Lung (tissue), 12 donors: Measurements from ENCODE around the gene DPYSL5. TPM values are rescaled to one million over a fixed set of nuclear protein-coding genes. Genes with fewer than 3 reads are reported as not detected.

Source experiments
- ATAC-seq: fragments of 200-7000 bp; cut with Tn5 transposase; one replicate; pipeline ENCODE4 v1.9.1; 2020; ENCODE audit warnings: moderate number of reproducible peaks; ENCODE audit not compliant: insufficient read depth, low FRiP score
- DNase-seq, 3 donors: peaks; one replicate each; pipeline ENCODE4 v3.0.0-alpha.2; 2013 to 2017
- H3K27ac ChIP-seq, 2 donors: one replicate each; pipeline ENCODE4 v1.5.1; 2013; ENCODE audit warnings: mild to moderate bottlenecking in 2 of 2, moderate library complexity in 2 of 2, control low read depth in 1 of 2, inconsistent platforms in 1 of 2, low read depth in 1 of 2, low read length in 1 of 2
- H3K27me3 ChIP-seq, 3 donors: one replicate each; pipeline ENCODE4 v1.5.1; 2013; ENCODE audit warnings: low read length in 2 of 3; ENCODE audit not compliant: control insufficient read depth in 3 of 3, insufficient read depth in 3 of 3
- H3K36me3 ChIP-seq, 4 donors: one replicate each; pipeline ENCODE4 v1.5.1; 2013; ENCODE audit warnings: low read length in 4 of 4, mild to moderate bottlenecking in 1 of 4, moderate library complexity in 1 of 4; ENCODE audit not compliant: control insufficient read depth in 4 of 4, insufficient read depth in 4 of 4
- H3K4me1 ChIP-seq, 5 donors: one replicate each; pipeline ENCODE4 v1.5.1; 2013; ENCODE audit warnings: low read length in 5 of 5, mild to moderate bottlenecking in 2 of 5, moderate library complexity in 1 of 5; ENCODE audit not compliant: control insufficient read depth in 5 of 5, insufficient read depth in 5 of 5
- H3K4me3 ChIP-seq: one replicate; pipeline ENCODE4 v1.5.1; 2013; ENCODE audit warnings: mild to moderate bottlenecking, control low read depth, moderate library complexity
- H3K9ac ChIP-seq, 2 donors: one replicate each; pipeline ENCODE4 v1.5.1; 2013; ENCODE audit warnings: low read length in 2 of 2, control low read depth in 1 of 2; ENCODE audit not compliant: insufficient read depth in 1 of 2
- H3K9me3 ChIP-seq, 4 donors: one replicate each; pipeline ENCODE4 v1.5.1; 2013; ENCODE audit warnings: low read length in 3 of 4, mild to moderate bottlenecking in 1 of 4, moderate library complexity in 1 of 4; ENCODE audit not compliant: control insufficient read depth in 4 of 4, insufficient read depth in 3 of 4
- WGBS, 2 donors: extraction: QIAGEN DNeasy Blood & Tissue Kit; methylation state at CpG; one replicate each; pipeline ENCODE4 v1.1.7; 2013; 5-methylcytosine and 5-hydroxymethylcytosine counted together
- polyA plus RNA-seq, 2 donors: library from polyadenylated mRNA; stranded (reverse); fragments of 200-250 nt; gene quantifications; one replicate each; pipeline ENCODE4 v1.2.1, GENCODE V29; 2013
- total RNA-seq, 2 donors: library from RNA; depleted of rRNA in 1 of 2; stranded (reverse); fragments of >200 nt in 1 of 2; gene quantifications; one replicate each; pipeline ENCODE4 v1.2.1, GENCODE V29; 2014 to 2021
- TF ChIP-seq, protein P1 (sequence below): IDR thresholded peaks from 2 replicates; pipeline ENCODE4 v1.5.1; 2012; ENCODE audit warnings: mild to moderate bottlenecking; ENCODE audit errors: control extremely low read depth, extremely low read depth
- donor health status: control.
- donor health status: control.
- donor health status: Bipolar disorder and iron deficiency.
- donor health status: healthy.
- donor health status: DM: yes; HTN: yes; CAD: no.

The DPYSL5 gene
- total and polyA plus RNA-seq, 4 donors: 0.09 TPM; not detected in 3

DNA sequence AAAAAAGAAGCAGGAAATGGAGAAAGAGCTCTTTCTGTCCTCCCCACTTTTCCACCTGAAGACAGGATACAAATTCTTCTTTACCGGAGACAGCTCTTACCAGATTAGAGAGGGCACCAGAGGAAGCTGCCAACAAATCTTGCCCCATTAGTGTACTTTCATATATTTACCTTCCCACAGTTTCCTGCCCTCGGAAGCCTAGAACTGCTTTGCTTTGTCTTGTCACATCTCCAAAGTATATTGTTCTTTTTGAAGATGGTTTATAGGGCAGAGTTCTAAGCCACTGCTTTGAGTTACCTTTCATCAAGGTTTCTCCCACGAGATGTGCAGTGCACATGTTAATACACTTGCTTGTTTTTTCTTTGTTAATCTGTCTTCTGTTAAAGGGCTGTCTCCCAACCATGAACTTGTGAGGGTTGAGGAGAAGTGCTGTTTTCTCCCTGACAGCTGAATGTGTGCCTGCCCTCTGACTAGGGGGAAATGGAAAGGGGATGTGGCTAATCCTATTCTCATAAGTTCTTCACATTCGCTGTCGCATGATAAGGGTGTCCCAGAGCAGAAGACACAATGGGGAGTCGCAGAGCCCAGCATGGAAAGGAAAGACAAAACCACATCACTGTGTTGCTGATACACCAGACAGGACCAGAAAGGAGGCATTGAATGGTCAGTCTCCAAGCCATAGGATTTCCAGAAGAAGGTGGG is 37.9 kb upstream of the DPYSL5 start:
- no peak for ATAC-seq

GRCh38 chr2:26811261-26811660 is 36.7 kb upstream of the DPYSL5 start:
- WGBS, 2 donors: 72 to 83% methylated on average over 8 of the region's 8 CpGs
- no peaks in the 10 kb centered on the region for H3K9me3 ChIP-seq
- ATAC-seq: no peak
- DNase-seq: no peak
- no peak overlapping the region for H3K4me3 ChIP-seq
- TF ChIP-seq, protein P1, sequence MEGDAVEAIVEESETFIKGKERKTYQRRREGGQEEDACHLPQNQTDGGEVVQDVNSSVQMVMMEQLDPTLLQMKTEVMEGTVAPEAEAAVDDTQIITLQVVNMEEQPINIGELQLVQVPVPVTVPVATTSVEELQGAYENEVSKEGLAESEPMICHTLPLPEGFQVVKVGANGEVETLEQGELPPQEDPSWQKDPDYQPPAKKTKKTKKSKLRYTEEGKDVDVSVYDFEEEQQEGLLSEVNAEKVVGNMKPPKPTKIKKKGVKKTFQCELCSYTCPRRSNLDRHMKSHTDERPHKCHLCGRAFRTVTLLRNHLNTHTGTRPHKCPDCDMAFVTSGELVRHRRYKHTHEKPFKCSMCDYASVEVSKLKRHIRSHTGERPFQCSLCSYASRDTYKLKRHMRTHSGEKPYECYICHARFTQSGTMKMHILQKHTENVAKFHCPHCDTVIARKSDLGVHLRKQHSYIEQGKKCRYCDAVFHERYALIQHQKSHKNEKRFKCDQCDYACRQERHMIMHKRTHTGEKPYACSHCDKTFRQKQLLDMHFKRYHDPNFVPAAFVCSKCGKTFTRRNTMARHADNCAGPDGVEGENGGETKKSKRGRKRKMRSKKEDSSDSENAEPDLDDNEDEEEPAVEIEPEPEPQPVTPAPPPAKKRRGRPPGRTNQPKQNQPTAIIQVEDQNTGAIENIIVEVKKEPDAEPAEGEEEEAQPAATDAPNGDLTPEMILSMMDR: no peak
- H3K36me3 ChIP-seq: no peaks in the 10 kb centered on the region
- no peak overlapping the region for H3K9ac ChIP-seq
- no peak overlapping the region for H3K27ac ChIP-seq
- H3K4me1 ChIP-seq: no peaks in the 10 kb centered on the region
- no peaks in the 10 kb centered on the region for H3K27me3 ChIP-seq

More for the DNA sequence above, 37.9 kb upstream of the DPYSL5 start:
- Histone ChIP-seq H3K4me3 (no peak overlapping the region), H3K27me3 (no peaks in the 10 kb centered on the region), H3K9ac (no peak overlapping the region), H3K27ac (no peak overlapping the region), H3K9me3 (no peaks in the 10 kb centered on the region), H3K36me3 (no peaks in the 10 kb centered on the region), H3K4me1 (no peaks in the 10 kb centered on the region)
- TF ChIP-seq, protein P1: no peak
- DNase-seq: peak in 1 of 3 donors; percentile 6
- WGBS, 2 donors: 18 to 46% methylated on average over 6 of the region's 6 CpGs

- no peaks in the 10 kb centered on the region for H3K4me1 ChIP-seq
- H3K36me3 ChIP-seq: no peaks in the 10 kb centered on the region
- no peak overlapping the region for H3K4me3 ChIP-seq
- ATAC-seq: no peak
- no peak overlapping the region for H3K9ac ChIP-seq
- DNase-seq: no peak
- TF ChIP-seq, protein P1: no peak
- no peaks in the 10 kb centered on the region for H3K9me3 ChIP-seq
- no peak overlapping the region for H3K27ac ChIP-seq
- no peaks in the 10 kb centered on the region for H3K27me3 ChIP-seq
- 75 to 88% methylated on average over 14 of the region's 14 CpGs for WGBS, 2 donors
Measured at GRCh38 chr2:26811791-26812694, 35.9 kb upstream of the DPYSL5 start.
